Bronchial epithelial cell (primary cell): ENCODE data around the gene ACTRT3. TPM values are rescaled to one million over a fixed set of nuclear protein-coding genes. Genes with fewer than 3 reads are reported as not detected.

Source experiments
- DNase-seq: peaks from one replicate; pipeline ENCODE4 v3.0.0-alpha.2; 2010; ENCODE audit warnings: low read depth
- FAIRE-seq: peaks from 2 replicates; lab custom pipeline; 2011; peaks lifted over from hg19 to GRCh38; lab: Jason Lieb, UNC
- H3K27me3 ChIP-seq: 2 replicates; pipeline ENCODE4 v1.5.1; 2011; ENCODE audit warnings: low read length; ENCODE audit not compliant: control insufficient read depth, insufficient read depth
- H3K36me3 ChIP-seq: 2 replicates; pipeline ENCODE4 v1.5.1; 2011; ENCODE audit warnings: low read length; ENCODE audit not compliant: control insufficient read depth, insufficient read depth
- H3K4me3 ChIP-seq: 2 replicates; pipeline ENCODE4 v1.5.1; 2011; ENCODE audit warnings: mild to moderate bottlenecking, low read depth, low read length, control low read depth
- total RNA-seq: library from RNA; depleted of rRNA; stranded (reverse); fragments of >200 nt; gene quantifications from 2 replicates; pipeline ENCODE4 v1.2.1, GENCODE V29; 2014
- TF ChIP-seq, protein P1 (sequence below): IDR thresholded peaks from 2 replicates; pipeline ENCODE4 v1.5.1; 2011; ENCODE audit warnings: mild to moderate bottlenecking, moderate library complexity, low read length, control low read depth, inconsistent platforms; ENCODE audit not compliant: insufficient read depth, severe bottlenecking

The ACTRT3 gene
- total RNA-seq, 1 donor from 2014 or later, result 1.1 TPM

DNA sequence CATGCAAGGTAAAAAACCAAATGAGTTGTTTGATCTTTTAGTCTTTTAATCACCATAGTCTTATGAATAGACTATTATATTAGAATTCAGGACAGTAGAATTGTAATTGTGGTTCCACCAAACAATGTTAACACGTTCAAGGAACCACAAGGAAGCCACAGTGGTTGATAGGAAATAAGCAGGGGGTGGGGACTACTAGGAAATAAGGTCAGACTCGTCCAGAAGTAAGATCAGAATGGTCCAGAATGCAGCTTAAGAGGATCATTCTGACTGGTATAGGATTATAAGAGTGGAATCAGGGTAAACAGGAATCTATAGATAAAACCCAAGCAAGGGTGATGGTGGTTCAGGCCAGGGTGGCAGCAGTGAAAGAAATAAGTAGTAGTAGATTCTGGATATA lies 11.4 kb upstream of the ACTRT3 start:
- Histone ChIP-seq H3K27me3 (no peaks in the 10 kb centered on the region), H3K4me3 (no peak overlapping the region), H3K36me3 (peaks cover 20% of the 10 kb centered on the region)
- FAIRE-seq (no peak), DNase-seq (no peak)
- TF ChIP-seq, protein P1, sequence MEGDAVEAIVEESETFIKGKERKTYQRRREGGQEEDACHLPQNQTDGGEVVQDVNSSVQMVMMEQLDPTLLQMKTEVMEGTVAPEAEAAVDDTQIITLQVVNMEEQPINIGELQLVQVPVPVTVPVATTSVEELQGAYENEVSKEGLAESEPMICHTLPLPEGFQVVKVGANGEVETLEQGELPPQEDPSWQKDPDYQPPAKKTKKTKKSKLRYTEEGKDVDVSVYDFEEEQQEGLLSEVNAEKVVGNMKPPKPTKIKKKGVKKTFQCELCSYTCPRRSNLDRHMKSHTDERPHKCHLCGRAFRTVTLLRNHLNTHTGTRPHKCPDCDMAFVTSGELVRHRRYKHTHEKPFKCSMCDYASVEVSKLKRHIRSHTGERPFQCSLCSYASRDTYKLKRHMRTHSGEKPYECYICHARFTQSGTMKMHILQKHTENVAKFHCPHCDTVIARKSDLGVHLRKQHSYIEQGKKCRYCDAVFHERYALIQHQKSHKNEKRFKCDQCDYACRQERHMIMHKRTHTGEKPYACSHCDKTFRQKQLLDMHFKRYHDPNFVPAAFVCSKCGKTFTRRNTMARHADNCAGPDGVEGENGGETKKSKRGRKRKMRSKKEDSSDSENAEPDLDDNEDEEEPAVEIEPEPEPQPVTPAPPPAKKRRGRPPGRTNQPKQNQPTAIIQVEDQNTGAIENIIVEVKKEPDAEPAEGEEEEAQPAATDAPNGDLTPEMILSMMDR, result no peak

GRCh38 chr3:169777822-169778221 lies 8.5 kb upstream of the ACTRT3 start:
- no peak for DNase-seq
- TF ChIP-seq, protein P1, result no peak
- H3K4me3 ChIP-seq, result no peak overlapping the region
- no peaks in the 10 kb centered on the region for H3K27me3 ChIP-seq
- no peak for FAIRE-seq
- peaks cover 21% of the 10 kb centered on the region for H3K36me3 ChIP-seq

DNA sequence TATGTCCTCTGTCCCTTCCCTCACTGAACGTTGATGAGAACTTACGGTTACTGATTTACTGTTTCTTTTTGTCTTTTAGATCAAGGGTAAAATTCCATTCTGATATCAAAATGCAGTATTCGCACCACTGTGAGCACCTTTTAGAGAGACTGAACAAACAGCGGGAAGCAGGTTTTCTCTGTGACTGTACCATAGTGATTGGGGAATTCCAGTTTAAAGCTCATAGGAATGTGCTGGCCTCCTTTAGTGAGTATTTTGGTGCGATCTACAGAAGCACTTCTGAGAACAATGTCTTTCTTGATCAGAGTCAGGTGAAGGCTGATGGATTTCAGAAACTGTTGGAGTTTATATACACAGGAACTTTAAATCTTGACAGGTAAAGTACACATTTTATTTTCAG lies 4.8 kb upstream of the ACTRT3 start:
- no peak for FAIRE-seq
- TF ChIP-seq, protein P1, result no peak
- Histone ChIP-seq H3K4me3 (peak overlapping the region; percentile 79), H3K27me3 (no peaks in the 10 kb centered on the region), H3K36me3 (peaks cover 12% of the 10 kb centered on the region)
- DNase-seq, result peak; percentile 30

- FAIRE-seq, result no peak
- Histone ChIP-seq H3K36me3 (peaks cover 10% of the 10 kb centered on the region), H3K27me3 (no peaks in the 10 kb centered on the region), H3K4me3 (peak within 1 kb of the TSS; percentile 79)
- TF ChIP-seq, protein P1, result peak; percentile 39
- peak; percentile 84 for DNase-seq
Measured at GRCh38 chr3:169772897-169773816, 3.8 kb upstream of the ACTRT3 start, which contains the start of gene MYNN. TSS of gene MYNN (plus strand) at chr3:169773396. CDS start at chr3:169774296, 900 bp downstream.

DNA sequence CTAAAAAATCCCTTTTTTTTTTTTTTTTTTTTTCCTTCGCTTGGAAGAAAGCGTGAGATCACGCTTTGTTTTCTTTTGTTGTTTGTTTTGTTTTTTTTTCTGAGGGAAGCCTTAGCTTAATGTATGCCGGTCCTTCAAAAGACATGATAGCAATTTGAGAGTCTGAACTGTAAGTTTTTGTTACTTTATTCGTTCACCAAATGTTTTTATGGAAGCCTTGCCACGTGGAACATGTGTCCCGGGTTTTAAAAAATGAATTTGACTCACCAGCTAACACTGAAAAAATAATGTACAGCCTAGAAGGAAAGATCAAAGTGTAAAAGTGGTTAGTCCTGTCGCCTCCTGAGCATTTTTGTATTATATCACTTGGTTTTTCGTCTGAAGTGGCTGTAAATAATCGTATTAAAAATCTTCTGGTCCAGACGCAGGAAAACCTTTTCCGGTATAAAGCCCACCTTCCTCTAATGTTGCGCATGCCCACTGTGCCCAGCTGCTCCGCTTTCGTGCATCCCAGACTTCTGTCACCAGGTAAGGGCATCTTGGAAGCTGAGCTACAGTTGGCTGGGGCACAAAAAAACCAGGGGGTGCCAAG lies 3.0 kb upstream of the ACTRT3 start:
- H3K4me3 ChIP-seq, result peak overlapping the region; percentile 79
- no peaks in the 10 kb centered on the region for H3K27me3 ChIP-seq
- no peak for FAIRE-seq
- DNase-seq, result peak; percentile 80
- peaks cover 6% of the 10 kb centered on the region for H3K36me3 ChIP-seq
- TF ChIP-seq, protein P1, result no peak
